ENCODE results near the gene EZH2.

EZH2 gene

GRCh38 chr7:148803094-148803493 lies 81.0 kb downstream of the EZH2 start:
- no peak for DNase-seq

GRCh38 chr7:148802101-148802493 lies 82.0 kb downstream of the EZH2 start:
- no peak for DNase-seq

- DNase-seq: peak; percentile 33
Observed at GRCh38 chr7:148800677-148801076, 83.4 kb downstream of the EZH2 start.

GRCh38 chr7:148799893-148800555 lies 84.1 kb downstream of the EZH2 start:
- DNase-seq: no peak

GRCh38 chr7:148796841-148797240 lies 87.2 kb downstream of the EZH2 start:
- DNase-seq: no peak

- DNase-seq: no peak
Observed at GRCh38 chr7:148794476-148794875, 89.6 kb downstream of the EZH2 start.

GRCh38 chr7:148793590-148793989 lies 90.5 kb downstream of the EZH2 start:
- no peak for DNase-seq

GRCh38 chr7:148791546-148791945 lies 92.5 kb downstream of the EZH2 start:
- DNase-seq: no peak

- no peak for DNase-seq
Observed at GRCh38 chr7:148790850-148791249, 93.2 kb downstream of the EZH2 start.

- no peak for DNase-seq
Observed at GRCh38 chr7:148790131-148790726, 93.9 kb downstream of the EZH2 start.

GRCh38 chr7:148789220-148789619 lies 94.9 kb downstream of the EZH2 start:
- no peak for DNase-seq

GRCh38 chr7:148787571-148788295 lies 96.4 kb downstream of the EZH2 start:
- DNase-seq: no peak

GRCh38 chr7:148783801-148784527 lies 100.1 kb downstream of the EZH2 start:
- DNase-seq: no peak

- DNase-seq: no peak
Observed at GRCh38 chr7:148782757-148783456, 101.2 kb downstream of the EZH2 start.

GRCh38 chr7:148774471-148774870 lies 109.6 kb downstream of the EZH2 start:
- no peak for DNase-seq

GRCh38 chr7:148773334-148773733 lies 110.8 kb downstream of the EZH2 start:
- no peak for DNase-seq

GRCh38 chr7:148772297-148773089 lies 111.6 kb downstream of the EZH2 start:
- no peak for DNase-seq

GRCh38 chr7:148770004-148770403 lies 114.1 kb downstream of the EZH2 start:
- no peak for DNase-seq

- DNase-seq: no peak
Observed at GRCh38 chr7:148763622-148764021, 120.5 kb downstream of the EZH2 start.

- DNase-seq: no peak
Observed at GRCh38 chr7:148761499-148762278, 122.4 kb downstream of the EZH2 start.
